IPS-15b (cell line): ENCODE data around the gene SYNGR2.

Experiments used
- H3K27me3 ChIP-seq: one replicate; pipeline ENCODE4 v1.6.1; 2013; ENCODE audit warnings: low read length; ENCODE audit not compliant: control insufficient read depth, insufficient read depth
- H3K36me3 ChIP-seq: one replicate; pipeline ENCODE4 v1.6.1; 2013; ENCODE audit warnings: low read length; ENCODE audit not compliant: control insufficient read depth, insufficient read depth
- H3K4me1 ChIP-seq: one replicate; pipeline ENCODE4 v1.6.1; 2013; ENCODE audit warnings: mild to moderate bottlenecking, low read length; ENCODE audit not compliant: control insufficient read depth, insufficient read depth
- H3K4me3 ChIP-seq: one replicate; pipeline ENCODE4 v1.5.1; 2013; ENCODE audit warnings: low read depth, low read length
- H3K9ac ChIP-seq: one replicate; pipeline ENCODE4 v1.6.1; 2013; ENCODE audit warnings: low read depth, mild to moderate bottlenecking, low read length
- H3K9me3 ChIP-seq: one replicate; pipeline ENCODE4 v1.6.1; 2013; ENCODE audit warnings: mild to moderate bottlenecking, low read length; ENCODE audit not compliant: control insufficient read depth, insufficient read depth

Gene SYNGR2

GRCh38 chr17:78183916-78184315, 15.5 kb downstream of the SYNGR2 start:
- Histone ChIP-seq H3K9ac (no peak overlapping the region), H3K36me3 (peaks cover 33% of the 10 kb centered on the region), H3K4me1 (peaks cover 7% of the 10 kb centered on the region), H3K9me3 (no peaks in the 10 kb centered on the region), H3K4me3 (no peak overlapping the region), H3K27me3 (no peaks in the 10 kb centered on the region)

- Histone ChIP-seq H3K9me3 (no peaks in the 10 kb centered on the region), H3K4me3 (no peak overlapping the region), H3K27me3 (no peaks in the 10 kb centered on the region), H3K4me1 (peaks cover 7% of the 10 kb centered on the region), H3K9ac (no peak overlapping the region), H3K36me3 (peaks cover 28% of the 10 kb centered on the region)
Measured at GRCh38 chr17:78184351-78184750, 16.0 kb downstream of the SYNGR2 start.

DNA sequence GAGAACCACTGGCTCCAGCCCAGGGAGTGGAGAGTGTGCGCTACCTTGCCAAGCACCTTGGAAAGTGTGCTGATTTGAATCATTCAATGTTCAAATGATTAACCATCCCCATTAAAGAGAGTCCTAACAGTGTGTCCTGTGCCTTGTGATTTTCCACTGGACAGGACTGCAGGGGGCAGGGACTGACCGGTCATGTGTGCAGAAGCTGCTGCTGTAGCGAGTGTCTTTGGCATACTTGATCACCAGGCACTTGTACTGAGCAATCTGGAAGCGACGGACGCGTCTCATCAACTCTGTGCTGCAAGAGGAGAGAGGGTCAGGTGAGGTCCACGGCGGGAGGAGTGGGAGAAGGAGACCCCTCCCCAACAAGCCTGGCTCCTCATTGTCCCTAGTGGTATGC, 16.5 kb downstream of the SYNGR2 start:
- no peaks in the 10 kb centered on the region for H3K27me3 ChIP-seq
- H3K9me3 ChIP-seq: no peaks in the 10 kb centered on the region
- no peak overlapping the region for H3K9ac ChIP-seq
- H3K4me3 ChIP-seq: no peak overlapping the region
- peaks cover 26% of the 10 kb centered on the region for H3K36me3 ChIP-seq
- peaks cover 7% of the 10 kb centered on the region for H3K4me1 ChIP-seq

GRCh38 chr17:78185981-78186691, 17.8 kb downstream of the SYNGR2 start:
- Histone ChIP-seq H3K36me3 (peaks cover 26% of the 10 kb centered on the region), H3K4me1 (peaks cover 7% of the 10 kb centered on the region), H3K9me3 (no peaks in the 10 kb centered on the region), H3K9ac (peak overlapping the region; percentile 71), H3K4me3 (peak overlapping the region; percentile 79), H3K27me3 (no peaks in the 10 kb centered on the region)

DNA sequence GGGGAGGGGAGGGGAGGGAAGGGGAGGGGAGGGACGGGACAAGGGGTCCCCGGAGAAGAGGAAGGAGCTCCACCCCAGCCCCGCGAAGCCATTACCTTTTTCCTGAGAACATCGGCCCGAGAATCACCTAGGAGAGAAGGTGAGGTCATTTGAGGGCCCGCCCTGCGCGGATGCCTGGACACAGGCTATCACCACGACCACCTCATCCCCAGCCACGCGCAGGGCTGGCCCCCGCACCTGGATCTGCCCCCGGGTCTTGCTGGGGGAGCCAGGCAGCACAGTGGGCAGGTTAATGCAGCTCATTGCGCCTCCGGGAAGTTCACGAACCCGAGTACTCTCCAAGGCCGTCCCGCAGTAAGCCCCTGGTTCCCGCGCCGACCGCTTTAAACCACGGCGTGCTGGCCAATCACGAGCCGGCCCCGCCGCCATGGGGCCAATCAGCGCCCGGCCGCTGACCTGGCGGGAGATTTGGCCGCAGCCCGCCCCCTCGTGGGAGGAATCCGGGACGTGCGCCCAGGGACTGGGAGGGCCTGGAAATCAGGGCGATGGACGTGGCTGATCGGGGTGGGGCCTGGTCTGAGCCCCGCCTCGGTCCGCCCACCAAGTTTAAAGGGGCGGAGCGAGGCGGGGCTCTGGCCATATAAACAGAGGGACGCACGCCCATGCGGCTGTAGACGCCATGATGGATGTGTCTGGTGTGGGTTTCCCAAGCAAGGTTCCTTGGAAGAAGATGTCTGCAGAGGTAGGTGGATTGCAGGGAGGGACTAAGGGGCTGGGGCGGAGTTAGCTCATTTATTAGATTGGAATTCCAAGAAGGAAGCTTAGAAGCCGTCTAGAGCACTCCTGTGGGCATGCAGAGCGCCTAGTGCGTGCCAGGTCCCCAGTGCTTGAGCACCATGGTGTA, 18.6 kb downstream of the SYNGR2 start, which contains the start of the genes AFMID and TK1:
Gene AFMID (plus strand): TSS at position 671 of the 904 bp plus-strand sequence. CDS start 9 bp downstream, at position 680.
Gene TK1 (minus strand): TSS at position 361 of the 904 bp plus-strand sequence. CDS start 58 bp downstream, at position 303.
- peak within 1 kb of the TSS; percentile 81 for H3K9ac ChIP-seq
- H3K9me3 ChIP-seq: no peaks in the 10 kb centered on the region
- peaks cover 27% of the 10 kb centered on the region for H3K36me3 ChIP-seq
- H3K27me3 ChIP-seq: no peaks in the 10 kb centered on the region
- H3K4me3 ChIP-seq: peak within 1 kb of the TSS; percentile 79
- H3K4me1 ChIP-seq: peaks cover 7% of the 10 kb centered on the region

GRCh38 chr17:78196716-78197115, 28.3 kb downstream of the SYNGR2 start:
- H3K9me3 ChIP-seq: no peaks in the 10 kb centered on the region
- no peaks in the 10 kb centered on the region for H3K27me3 ChIP-seq
- no peak overlapping the region for H3K4me3 ChIP-seq
- H3K4me1 ChIP-seq: peaks cover 8% of the 10 kb centered on the region
- peaks cover 2% of the 10 kb centered on the region for H3K36me3 ChIP-seq
- H3K9ac ChIP-seq: peak overlapping the region; percentile 37

DNA sequence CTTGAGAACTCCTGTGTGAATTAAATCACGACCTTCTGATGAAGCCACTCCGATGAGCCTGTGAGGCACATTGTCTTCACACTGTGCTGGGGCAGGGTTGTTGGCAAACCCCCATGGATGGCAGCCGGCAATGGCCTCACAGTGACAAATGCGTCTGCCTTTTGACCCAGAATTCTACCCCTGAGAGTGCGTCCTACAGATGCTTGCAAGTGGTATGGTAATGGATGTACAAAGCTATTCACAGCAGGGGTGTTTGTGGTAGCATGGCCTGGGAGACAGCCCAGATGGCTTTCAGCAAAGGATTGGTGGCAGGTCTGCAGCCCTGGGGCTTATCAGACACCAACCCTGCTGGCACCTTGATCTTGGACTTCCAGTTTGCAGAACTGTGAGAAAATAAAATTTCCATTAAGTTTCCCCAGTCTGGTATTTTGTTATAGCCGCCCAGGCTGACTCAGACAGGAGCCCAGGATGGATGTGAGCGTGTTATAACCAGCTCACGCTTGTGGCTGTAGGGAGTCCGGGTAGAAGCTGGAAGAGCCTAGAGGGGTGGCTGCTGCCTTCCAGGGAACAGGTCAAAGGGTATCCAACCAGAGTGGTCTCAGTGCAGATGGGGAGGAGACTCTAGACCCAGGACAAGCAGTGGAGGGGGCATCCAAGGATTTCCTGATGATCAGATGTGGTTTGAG, 28.9 kb downstream of the SYNGR2 start:
- peaks cover 2% of the 10 kb centered on the region for H3K36me3 ChIP-seq
- H3K9ac ChIP-seq: no peak overlapping the region
- no peaks in the 10 kb centered on the region for H3K27me3 ChIP-seq
- H3K4me3 ChIP-seq: no peak overlapping the region
- H3K9me3 ChIP-seq: no peaks in the 10 kb centered on the region
- peaks cover 8% of the 10 kb centered on the region for H3K4me1 ChIP-seq

GRCh38 chr17:78200451-78200850, 32.1 kb downstream of the SYNGR2 start:
- no peak overlapping the region for H3K4me3 ChIP-seq
- peaks cover 13% of the 10 kb centered on the region for H3K36me3 ChIP-seq
- H3K27me3 ChIP-seq: no peaks in the 10 kb centered on the region
- H3K4me1 ChIP-seq: peaks cover 8% of the 10 kb centered on the region
- H3K9me3 ChIP-seq: no peaks in the 10 kb centered on the region
- H3K9ac ChIP-seq: no peak overlapping the region

DNA sequence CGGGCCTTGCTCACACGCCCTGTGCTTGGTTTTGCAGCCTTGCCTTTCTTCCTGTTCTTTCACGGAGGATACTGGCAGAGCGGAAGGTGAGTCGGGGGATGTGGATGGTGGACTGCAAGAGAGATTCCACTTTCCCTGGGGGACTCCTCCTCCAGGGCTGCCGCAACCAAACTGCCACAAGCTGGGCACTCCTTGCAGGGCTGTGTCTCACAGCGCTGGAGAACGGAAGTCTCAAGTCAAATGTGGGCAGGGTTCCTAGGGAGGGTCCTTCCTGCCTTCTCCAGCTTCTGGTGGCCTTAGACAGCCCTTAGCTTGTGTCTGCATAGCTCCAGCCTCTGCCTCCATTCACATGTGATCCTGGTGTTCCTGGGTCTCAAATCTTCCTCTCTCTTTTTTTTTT, 34.3 kb downstream of the SYNGR2 start:
- Histone ChIP-seq H3K9ac (no peak overlapping the region), H3K9me3 (no peaks in the 10 kb centered on the region), H3K36me3 (peaks cover 15% of the 10 kb centered on the region), H3K27me3 (no peaks in the 10 kb centered on the region), H3K4me3 (no peak overlapping the region), H3K4me1 (no peaks in the 10 kb centered on the region)

DNA sequence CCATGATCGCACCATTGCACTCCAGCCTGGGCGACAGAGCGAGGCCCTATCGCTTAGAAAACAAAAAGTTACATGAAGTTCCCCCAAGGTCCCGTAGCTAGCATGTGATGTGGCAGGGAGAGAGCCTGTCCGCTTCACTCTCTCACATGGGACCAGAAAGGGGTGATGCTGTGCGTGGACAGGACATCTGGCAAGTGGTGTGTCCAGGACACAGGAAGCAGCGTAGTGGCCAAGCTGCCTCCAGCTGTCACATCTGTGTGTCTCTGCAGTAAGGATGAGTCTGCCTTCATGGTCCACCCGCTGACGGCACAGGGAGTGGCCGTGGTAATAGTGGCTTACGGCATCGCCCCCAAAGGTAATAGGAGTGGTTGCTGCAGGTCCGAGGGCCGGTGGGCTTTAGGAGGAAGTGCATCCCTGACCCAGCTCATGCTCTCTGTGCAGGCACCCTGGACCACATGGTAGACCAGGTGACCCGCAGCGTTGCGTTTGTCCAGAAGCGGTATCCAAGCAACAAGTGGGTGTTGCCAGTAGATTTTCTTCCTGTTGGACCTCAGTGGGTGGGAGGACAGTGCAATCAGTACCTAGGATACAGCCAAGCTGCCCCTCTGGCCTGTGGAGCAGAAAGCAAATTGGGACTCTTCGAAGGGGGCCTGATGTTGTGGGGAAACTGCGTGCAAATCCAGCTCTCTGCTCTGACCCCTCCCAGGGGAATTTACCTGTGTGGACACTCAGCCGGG, 36.2 kb downstream of the SYNGR2 start:
- H3K27me3 ChIP-seq: no peaks in the 10 kb centered on the region
- no peak overlapping the region for H3K4me3 ChIP-seq
- no peaks in the 10 kb centered on the region for H3K4me1 ChIP-seq
- H3K9me3 ChIP-seq: no peaks in the 10 kb centered on the region
- peaks cover 15% of the 10 kb centered on the region for H3K36me3 ChIP-seq
- no peak overlapping the region for H3K9ac ChIP-seq
